HG03039 (cell line): Measurements from ENCODE around the gene MFSD11.
"Not testable (repeated sequence)": the region's sequence is repeated elsewhere in the genome, so short reads cannot be mapped to it uniquely, and the experiment has no call there.

Experiments used
- ATAC-seq: cut with Tn5 transposase; IDR thresholded peaks from one replicate; pipeline ENCODE4 v1.9.1; 2021; ENCODE audit warnings: mild to moderate bottlenecking, moderate library complexity; ENCODE audit not compliant: unreplicated experiment

The MFSD11 gene

DNA sequence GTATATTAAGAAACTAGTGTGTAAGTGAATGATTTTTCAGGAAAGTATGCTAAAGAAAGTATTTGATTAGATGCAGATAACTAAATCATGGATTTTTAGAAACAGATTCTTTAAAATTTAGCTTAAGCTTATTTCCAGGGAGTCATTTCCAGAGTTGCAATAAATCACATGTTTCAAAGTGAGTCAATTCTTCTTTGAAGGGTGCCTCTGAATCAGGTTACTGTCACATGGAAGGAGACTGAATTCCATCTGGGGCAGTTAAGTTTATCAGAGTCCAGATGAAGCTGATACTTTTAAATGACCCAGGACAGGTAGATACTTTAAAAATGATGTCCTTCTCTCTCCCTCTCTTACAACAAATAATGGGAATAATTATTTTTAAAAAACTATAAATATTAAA is 5.0 kb downstream of the MFSD11 start:
- no peak for ATAC-seq

DNA sequence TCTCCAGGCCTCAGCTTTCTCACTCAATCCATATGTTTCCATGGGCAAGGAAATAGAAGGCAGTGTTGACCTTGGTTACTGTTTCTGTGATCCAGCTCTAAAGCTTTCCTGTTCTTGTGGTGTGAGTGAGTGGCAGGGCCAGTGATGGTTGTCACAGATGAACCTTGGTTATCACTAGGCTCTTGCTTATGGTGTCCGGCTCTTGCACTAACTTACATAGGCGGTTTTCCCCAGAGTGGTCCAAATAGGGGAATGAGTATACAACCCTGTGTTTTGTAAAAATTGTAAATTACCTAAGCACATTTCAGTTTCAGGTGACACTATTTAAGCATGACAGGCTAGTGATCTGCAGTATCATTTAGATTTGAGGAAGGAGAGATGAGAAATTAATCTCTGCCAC is 6.8 kb downstream of the MFSD11 start:
- no peak for ATAC-seq

DNA sequence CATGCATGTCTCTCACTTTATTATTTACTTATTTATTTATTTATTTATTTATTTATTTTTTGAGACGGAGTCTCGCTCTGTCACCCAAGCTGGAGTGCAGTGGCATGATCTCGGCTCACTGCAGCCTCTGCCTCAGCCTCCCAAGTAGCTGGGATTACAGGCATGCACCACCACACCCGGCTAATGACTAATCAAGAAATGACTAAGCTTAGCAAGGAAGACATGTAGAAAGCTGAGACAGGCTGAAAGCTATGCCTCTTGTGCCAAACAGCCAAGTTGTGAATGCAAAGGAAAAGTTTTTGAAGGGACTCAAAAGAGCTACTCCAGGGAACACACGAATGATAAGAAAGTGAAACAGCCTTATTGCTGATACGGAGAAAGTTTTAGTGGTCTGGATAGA is 7.9 kb downstream of the MFSD11 start:
- not testable (repeated sequence) for ATAC-seq

DNA sequence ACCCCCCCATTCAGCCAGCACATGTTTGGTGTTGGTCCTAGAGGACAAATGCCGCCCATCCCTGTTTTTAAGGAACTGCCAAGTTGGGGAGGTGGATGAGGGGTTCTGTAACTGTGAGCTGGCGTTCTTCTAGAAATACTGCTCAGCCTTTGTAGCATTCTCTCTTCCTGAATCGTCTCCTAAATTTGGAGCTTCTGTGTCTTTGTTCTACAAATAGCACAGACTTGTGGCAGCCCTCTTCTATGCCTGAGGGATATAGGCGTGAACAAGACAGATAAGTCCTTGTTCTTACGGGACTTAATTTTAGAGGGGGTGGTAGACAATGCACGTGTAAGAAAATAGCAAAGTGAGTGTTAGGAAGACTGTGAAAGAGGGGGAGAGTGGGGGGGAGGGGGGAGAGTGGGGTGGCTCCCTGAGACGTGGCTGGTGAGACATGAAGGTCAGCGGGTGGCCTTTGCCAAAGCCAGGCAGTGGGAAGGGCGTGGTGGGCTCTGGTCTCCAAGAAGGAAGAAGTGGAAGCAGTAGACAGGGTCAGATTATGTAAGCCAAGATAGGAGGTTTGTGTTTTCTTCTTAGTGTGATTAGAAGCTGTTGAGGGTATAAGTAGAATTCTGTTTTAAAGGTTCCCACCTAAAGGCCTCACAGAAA is 9.9 kb downstream of the MFSD11 start:
- no peak for ATAC-seq

DNA sequence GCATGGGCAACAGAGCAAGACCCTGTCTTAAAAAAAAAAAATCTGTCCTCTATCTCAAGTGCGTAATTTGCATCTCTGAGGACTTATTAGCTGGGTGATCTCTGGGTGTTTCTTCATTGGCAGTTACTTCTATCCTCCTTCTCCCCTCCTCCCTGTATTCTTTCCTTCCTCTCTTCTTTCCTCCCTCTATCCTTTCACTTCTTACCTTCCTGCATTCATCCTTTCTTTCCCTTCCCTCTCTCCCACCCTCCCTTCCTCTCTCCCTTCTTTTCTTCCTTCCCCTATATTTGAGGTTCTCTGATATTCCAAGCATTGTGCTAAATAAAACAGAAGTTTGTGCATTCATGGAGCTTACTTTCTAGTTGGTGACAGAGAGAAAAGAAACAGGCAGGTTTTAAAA is 10.7 kb downstream of the MFSD11 start:
- ATAC-seq = no peak

DNA sequence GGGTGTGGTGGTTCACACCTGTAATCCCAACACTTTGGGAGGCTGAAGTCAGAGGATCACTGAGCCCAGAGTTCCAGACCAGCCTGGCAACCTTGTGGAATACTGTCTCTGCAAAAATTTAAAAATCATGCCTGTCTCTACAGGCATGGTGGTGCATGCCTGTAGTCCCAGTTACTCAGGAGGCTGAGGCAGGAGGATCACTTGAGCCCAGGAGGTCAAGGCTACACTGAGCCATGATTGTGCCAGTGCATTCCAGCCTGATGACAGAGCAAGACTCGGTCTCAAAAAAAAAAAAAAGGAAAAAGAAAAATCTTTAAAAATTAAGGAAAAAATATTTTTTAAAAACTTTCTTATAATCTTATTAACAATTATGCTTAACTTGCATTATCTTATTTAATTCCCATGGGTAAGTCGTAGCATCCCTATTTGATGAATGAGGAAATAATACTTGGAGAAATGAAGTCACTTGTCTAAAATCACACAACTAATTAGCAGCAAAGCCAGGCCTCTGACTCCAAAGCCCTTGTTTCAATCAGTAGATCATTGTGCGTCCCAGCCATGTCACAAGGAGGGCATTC is 13.6 kb downstream of the MFSD11 start:
- no peak for ATAC-seq

DNA sequence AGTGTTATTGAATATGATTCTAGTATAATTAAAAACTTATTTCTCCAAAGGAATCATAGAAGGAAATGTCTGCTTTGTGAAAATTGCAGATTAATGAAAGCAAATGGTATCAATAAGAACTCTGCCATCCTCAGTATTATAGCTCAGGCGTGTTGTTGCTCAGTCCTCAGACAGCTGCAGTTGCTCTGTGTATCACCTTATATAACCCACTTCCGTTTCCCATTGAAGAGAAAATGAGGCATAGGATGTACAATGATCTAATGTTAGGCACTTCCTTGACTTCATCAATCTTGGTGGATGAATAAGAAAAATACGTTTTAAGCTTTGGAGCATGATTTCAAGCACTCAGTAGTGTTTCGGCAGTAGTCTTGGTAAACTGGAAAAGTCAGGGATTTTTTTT is 14.1 kb downstream of the MFSD11 start:
- ATAC-seq = no peak

DNA sequence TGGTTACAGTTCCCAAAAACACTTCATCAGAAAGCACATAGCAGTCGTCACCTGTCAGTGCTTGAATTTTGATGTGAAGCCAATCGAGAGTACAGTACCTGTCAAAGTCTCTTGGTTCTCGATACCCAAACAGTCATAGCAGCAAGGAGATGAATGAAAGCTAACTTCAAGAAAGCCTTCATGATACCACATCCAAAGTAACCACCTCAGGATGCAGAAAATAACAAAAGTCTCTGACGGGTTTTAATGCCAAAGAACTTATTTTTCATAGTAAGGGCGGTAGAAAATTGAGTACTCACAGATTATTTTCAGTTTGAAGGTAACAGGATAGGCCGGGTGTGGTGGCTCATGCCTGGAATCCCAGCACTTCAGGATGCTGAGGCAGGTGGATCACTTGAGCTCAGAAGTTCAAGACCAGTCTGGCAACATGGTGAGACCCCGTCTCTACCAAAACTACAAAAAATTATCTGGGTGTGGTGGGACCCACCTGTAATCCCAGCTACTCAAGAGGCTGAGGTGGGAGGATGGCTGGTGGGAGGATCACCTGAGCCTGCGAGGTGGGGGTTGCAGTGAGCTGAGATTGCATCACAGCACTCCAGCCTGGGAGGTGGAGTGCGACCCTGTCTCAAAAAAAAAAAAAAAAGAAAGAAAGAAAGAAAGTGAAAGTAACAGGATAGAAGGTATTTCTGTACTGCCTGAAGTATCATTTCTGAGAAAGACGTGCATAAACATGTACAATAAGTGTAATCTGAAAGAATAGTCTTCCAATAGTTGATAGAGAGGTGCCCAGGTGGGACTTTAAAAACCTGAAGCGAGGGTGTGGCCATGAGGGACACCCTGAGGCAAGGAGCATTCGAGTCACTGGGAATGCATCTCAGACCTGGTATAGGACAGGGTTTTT is 15.4 kb downstream of the MFSD11 start:
- ATAC-seq = no peak

DNA sequence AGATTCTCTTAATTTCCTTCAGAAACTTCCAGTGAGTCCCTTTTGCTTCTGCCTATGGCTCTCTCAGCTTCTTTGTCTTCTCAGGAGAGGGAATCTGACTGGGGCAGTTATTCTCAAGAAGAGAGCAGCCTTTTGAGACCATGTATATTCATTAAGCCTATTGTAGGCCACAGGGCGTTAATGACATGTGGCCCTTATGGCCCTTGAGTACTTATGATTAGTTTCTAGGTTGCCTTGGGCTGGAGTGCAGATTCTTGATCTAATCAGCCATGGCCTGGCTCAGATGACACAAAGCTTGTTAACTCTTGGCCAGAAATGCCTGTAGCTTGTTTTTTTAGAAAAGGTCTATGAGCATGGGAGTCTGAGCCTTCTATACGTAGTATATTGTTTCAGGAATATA is 17.4 kb downstream of the MFSD11 start:
- ATAC-seq = no peak

DNA sequence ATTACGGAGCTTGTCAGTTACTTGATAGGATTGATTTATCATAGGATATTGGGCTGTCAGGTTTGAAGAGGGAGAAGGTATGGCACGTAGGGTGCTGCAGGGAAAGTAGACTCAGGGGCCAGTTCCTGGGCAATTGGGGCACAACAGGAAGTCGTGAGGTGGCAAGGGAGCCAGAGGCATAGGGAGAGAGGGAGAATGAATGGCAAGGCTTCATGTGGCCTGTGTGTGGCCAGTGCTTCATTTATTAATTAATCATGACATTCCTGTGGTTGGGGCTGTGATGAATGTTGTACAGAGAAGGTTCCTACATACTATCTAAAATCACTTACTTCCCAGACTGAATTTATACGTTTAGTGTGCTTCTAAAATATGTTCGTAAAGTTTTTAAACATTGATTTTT is 19.3 kb downstream of the MFSD11 start:
- no peak for ATAC-seq

DNA sequence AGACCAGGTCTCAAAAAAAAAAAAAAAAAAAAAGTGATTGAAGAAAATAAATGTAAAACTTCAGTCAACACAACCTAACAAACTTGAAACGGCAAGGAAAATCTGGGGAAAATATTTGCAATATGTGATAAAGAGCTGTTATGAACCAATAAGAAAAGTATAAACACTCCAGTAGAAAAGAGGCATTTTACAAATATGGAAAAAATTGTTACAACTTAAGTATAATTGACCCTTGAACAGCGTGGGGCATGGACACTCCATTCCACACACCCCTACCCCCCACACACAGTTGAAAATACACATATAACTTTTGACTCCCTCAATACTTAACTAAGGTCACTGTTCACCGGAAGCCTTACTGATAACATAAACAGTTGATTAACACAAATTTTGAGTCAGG is 20.7 kb downstream of the MFSD11 start:
- ATAC-seq = no peak

DNA sequence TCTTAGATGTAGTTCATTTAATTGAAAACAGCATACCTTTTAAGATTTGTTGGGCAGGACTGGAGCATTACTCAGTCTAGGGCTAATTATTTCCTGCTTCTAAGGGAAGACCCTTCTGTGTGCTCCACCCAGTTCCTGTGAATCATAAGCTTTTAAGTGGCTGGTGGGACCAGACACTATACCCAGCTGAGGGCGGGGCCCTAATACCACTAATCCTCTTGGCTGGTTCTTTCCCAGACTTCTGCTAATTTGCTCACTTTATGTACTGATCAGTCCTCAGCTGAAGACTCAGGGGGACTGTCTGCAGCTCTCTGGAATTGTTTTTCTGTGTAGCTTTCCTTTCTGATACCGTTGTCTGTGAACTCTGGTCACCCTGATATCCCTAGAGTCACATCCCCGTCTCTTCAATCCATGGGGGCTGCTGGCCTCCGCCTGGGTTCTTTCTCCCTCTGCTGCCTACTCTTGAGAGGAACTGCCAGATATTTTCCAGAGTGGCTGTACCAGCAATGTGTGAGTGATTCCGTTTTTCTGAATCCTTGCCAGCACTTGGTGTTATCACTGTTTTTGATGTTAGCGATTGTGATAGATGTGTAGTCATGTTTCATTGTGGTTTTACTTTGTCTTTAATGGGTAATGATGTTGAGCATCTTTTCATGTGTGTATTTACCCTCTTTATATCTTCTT is 35.1 kb downstream of the MFSD11 start:
- ATAC-seq = no peak

DNA sequence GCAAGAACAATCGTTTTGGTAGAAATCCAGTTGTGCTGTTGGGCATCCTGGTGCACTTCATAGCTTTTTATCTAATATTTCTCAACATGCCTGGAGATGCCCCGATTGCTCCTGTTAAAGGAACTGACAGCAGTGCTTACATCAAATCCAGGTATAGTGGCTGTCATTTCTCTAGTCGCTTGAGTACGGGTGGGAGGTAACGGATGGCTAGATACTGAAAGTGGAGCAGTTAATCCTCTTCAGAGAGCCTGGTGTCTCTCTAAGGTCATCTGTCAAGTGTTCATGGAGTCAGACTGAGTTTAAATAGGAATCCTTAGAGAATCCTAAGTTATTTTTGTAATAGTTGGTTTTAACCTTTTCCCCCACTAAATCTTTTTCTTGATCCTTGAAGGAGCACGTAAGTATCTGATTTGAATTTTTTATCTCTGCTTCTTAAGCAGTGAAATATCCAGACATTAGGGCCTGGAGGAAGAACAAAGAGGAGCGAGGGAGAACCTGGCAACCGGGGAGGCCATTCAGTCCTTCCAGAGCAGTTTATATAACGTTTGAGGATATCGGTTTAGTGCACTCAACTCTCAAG is 37.2 kb downstream of the MFSD11 start:
- ATAC-seq = no peak

DNA sequence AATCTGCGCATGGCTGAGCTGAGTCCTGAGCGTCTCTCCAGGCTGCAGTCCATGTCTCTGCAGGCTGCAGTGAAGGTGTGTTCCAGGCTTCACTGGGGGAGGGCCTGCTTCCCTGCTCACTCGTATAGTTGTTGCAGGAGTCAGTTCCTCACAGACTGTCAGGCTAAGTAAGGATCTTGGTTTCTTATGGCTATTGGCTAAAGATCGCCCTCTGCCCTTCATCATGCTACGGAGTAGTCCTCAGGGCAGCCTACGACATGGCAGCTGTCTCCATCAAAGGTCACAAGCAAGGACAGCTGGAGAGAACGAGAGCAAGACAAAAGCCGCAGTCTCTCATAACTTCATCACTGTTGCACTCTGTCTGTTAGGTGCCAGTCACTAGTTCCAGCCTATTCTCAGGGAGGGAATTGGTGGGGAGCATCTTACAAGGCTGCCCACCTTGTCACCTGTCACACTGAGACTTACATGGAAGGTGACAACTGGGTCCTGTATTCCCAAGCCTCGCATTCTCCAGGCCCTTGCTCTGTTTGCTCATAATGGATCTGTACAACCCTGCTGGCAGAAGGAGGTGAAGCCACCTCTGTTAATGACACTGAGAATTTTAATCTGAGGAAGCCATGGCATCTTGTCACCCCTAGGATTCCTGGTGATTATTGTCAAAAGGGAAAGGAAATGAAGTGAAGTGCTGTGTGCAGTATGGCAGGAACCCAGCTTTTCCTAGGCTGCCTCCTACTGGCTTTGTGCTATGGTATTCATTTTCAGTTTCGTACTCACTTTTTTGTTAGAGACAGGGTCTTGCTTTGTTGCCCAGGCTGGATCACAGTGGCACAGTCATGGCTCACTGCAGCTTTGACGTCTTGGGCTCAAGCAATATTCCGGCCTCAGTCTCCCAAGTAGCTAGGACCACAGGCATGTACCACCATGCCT is 43.4 kb downstream of the MFSD11 start:
- ATAC-seq = no peak

DNA sequence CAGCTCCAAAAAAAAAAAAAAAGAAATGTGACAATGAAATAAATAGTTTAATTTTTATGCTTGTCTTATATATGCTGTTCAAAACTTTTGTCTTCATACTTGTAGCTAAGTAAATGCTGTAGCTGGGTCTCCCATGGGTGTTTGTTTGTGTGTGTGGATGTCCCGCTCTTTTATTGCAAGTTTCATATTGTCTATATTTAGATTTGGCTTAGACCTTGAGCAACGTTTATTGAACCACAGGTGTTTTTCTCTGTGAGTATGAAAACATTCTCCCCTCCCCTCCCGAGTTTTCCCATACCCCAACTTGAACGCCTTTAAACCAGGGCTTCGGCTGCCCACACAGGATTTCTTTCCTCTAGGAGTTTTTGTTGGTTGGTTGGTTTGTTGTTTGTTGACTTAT is 45.2 kb downstream of the MFSD11 start:
- no peak for ATAC-seq

DNA sequence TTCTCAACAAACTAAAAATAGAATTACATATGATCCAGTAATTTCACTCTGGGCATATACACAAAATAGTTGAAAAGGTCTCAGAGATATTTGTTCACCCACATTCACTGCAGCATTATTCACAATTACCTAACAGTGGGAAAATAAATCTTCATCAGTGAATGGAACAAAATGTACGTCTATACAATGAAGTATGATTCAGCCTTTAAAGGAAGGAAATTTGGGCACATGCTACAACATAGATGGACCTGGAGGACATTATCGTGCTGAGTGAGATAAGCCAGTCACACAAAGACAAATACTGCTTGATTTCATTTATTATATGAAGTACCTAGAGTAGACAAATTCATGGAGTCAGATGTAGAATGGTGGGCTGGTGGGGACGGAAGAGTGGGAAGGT is 47.0 kb downstream of the MFSD11 start:
- ATAC-seq = no peak

DNA sequence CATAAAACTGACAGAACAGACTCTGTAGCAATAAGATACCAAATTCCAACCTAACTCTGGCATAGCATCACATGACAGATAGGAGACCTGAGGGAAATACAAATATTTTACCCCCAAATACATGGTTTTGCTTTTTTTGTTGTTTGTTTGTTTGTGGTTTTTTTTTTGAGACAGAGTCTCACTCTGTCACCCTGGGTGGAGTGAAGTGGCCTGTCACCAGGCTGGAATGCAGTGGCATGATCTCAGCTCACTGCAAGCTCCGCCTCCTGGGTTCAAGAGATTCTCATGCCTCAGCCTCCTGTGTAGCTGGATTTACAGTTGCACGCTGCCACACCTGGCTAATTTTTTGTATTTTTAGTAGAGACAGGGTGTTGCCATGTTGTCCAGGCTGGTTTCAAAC is 49.9 kb downstream of the MFSD11 start:
- not testable (repeated sequence) for ATAC-seq

DNA sequence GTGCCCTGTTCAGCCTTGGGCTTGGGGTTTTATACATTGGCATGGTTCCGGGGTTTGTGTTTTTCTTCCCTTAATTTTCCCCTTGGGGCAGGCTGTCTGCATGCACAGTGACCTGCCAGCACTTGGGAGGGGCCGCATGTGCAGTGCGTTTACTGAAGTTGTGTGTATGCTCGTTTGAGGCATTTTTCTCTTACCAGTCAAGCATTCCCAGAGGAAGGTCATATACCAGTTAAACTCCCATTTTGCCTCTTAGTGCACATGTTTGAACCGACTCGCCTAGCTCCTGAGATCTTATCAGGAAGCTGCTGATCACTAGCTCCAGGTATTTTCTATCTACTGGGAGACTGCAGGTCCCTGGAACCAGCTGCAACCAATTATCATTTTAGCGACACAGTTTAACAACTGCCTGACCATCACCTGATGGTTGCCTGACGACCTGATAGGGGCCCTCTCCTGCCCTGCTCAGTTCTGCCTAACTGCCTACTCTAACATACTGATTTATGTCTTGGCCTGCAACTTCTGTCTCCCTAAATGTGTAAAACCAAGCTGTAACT is 51.4 kb downstream of the MFSD11 start:
- no peak for ATAC-seq

DNA sequence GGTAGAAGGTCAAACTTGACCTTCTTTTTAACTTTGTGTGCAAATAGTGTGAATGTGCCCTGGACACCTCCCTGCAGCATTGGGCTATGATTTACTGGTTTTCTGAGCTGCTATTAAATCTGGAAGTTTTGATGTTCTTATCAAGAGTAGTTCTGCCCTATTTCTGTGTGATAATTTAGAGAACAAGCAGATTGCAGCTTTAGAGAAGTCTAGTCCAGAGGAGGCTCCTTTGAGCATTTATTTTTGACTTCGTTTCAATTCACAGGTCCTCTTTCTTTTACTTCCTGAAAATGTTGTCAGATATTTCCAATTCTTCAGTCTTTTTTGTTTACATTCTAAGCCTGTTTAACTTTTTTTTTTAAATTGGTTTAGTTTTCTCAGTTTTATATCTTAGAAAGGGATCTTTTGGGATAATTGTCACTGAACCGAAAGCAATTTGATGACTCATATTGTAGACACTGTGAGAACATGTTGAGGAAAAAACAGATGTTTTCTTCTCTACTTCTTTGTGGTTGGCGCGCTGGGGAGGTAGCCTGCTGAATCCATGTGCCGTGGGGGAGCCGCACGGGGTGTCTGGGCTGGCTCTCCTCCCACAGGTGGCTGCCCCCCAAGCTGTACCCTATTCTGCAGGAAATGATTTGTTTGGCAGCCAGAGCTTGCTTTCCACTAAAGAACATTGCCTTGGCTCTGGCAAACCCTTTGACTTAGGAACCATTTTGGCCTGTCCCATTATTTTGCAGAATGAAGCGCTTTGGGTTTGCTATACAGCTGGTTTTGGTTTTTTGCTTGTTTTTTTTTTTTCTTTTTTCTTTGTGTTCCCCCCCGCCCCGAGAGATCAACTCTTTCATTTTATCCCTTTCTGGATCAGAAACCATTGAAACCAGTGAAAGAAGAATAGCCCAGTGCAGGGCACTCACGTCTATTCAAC is 53.4 kb downstream of the MFSD11 start:
- ATAC-seq = no peak
